ENCODE measurements around the gene DDAH2.

DNA sequence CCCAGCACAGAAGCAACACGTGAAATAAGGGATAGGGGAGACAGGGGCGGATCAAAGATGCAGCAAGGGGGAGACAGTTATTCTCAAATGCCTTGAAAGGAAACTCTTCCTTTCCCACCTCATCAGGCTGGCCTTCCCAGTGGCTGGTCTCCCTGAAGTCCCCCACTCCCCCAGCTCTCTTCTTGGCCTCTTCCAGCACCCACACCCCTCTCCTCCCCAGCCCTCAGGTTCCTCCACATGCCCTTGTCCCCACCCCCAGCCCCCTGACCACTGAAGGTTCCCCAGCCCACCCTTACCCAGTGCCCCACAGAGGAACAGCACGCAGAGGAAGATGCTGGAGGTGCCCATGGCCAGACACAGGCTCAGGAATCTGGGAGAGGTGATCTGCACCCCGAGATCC lies 15.6 kb downstream of the DDAH2 start:
- TF ChIP-seq, protein P1, sequence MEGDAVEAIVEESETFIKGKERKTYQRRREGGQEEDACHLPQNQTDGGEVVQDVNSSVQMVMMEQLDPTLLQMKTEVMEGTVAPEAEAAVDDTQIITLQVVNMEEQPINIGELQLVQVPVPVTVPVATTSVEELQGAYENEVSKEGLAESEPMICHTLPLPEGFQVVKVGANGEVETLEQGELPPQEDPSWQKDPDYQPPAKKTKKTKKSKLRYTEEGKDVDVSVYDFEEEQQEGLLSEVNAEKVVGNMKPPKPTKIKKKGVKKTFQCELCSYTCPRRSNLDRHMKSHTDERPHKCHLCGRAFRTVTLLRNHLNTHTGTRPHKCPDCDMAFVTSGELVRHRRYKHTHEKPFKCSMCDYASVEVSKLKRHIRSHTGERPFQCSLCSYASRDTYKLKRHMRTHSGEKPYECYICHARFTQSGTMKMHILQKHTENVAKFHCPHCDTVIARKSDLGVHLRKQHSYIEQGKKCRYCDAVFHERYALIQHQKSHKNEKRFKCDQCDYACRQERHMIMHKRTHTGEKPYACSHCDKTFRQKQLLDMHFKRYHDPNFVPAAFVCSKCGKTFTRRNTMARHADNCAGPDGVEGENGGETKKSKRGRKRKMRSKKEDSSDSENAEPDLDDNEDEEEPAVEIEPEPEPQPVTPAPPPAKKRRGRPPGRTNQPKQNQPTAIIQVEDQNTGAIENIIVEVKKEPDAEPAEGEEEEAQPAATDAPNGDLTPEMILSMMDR (IDR thresholded peaks at IDR 0.05; ENCODE audit: poor library complexity, severe bottlenecking), result no peak
- no peak for TF ChIP-seq POLR2AphosphoS5 (IDR thresholded peaks at IDR 0.05)
- TF ChIP-seq EP300 (conservative IDR thresholded peaks at IDR 0.05; ENCODE audit: poor library complexity, severe bottlenecking), result no peak
- no peak for TF ChIP-seq EZH2 (IDR thresholded peaks at IDR 0.05; ENCODE audit: borderline replicate concordance, insufficient read depth, low read length, poor library complexity, severe bottlenecking)
- no peak for TF ChIP-seq TAF1 (IDR thresholded peaks at IDR 0.05; ENCODE audit: low read depth)
- TF ChIP-seq RAD21 (conservative IDR thresholded peaks at IDR 0.05), result no peak
- no peak for TF ChIP-seq MXI1 (conservative IDR thresholded peaks at IDR 0.05; ENCODE audit: poor library complexity, severe bottlenecking)
